ENCODE data around the gene GRM8.

DNA sequence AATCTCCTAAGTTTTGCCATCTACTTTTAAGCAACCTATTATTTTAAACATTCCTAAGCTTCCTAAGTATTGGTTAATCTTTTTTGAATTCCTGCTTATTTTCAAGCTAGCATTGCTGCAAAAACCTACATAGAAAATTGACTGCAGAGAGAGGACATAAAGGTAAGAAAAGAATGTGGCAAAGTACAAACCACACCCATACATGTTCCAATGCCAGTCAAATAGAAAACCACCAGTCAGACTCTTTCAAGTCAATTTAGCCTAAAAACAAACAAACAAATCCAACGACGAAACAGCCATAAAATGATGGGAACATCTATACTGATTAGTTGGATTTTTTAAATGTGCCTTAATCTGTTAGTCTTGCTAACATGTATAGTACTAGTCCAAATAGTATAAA, 804.8 kb downstream of the GRM8 start:
- TF ChIP-seq, protein P1, sequence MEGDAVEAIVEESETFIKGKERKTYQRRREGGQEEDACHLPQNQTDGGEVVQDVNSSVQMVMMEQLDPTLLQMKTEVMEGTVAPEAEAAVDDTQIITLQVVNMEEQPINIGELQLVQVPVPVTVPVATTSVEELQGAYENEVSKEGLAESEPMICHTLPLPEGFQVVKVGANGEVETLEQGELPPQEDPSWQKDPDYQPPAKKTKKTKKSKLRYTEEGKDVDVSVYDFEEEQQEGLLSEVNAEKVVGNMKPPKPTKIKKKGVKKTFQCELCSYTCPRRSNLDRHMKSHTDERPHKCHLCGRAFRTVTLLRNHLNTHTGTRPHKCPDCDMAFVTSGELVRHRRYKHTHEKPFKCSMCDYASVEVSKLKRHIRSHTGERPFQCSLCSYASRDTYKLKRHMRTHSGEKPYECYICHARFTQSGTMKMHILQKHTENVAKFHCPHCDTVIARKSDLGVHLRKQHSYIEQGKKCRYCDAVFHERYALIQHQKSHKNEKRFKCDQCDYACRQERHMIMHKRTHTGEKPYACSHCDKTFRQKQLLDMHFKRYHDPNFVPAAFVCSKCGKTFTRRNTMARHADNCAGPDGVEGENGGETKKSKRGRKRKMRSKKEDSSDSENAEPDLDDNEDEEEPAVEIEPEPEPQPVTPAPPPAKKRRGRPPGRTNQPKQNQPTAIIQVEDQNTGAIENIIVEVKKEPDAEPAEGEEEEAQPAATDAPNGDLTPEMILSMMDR (IDR thresholded peaks at IDR 0.05) = no peak
- no peak for TF ChIP-seq POLR2A (IDR thresholded peaks at IDR 0.05)
